ENCODE results near the gene PPM1F. TPM values are rescaled to one million over a fixed set of nuclear protein-coding genes. Genes with fewer than 3 reads are reported as not detected.

The PPM1F gene
- polyA plus RNA-seq, 2 of the 4 experiments (the other 2 are of a cell fraction), result 11.0 to 14.2 TPM

- H3K4me1 ChIP-seq, result peaks cover 9% of the 10 kb centered on the region; the same call in 1 of the 3 replicates
- WGBS (ENCODE audit: missing lambda C conversion rate), result 84% methylated on average over 11 of the region's 11 CpGs
- ATAC-seq, result no peak
These were observed 26.1 kb upstream of the PPM1F start for GRCh38 chr22:21978564-21979386.

More at GRCh38 chr22:21978564-21979386, 26.1 kb upstream of the PPM1F start:
- FAIRE-seq, result no peak
- TF ChIP-seq ATOH8 (CRISPR knock-in tag; IDR thresholded peaks at IDR 0.05; ENCODE audit: low read depth), result no peak
- no peak for TF ChIP-seq REST (IDR thresholded peaks at IDR 0.05)
- TF ChIP-seq HMGXB4 (CRISPR knock-in tag; IDR thresholded peaks at IDR 0.05; ENCODE audit: borderline replicate concordance), result no peak
- TF ChIP-seq ESRRA (IDR thresholded peaks at IDR 0.05; ENCODE audit: borderline replicate concordance, low read length), result no peak
- no peak for TF ChIP-seq TFCP2L1 (CRISPR knock-in tag; IDR thresholded peaks at IDR 0.05)
- TF ChIP-seq CHD4 (IDR thresholded peaks at IDR 0.05; ENCODE audit: borderline replicate concordance), result no peak
- no peak for TF ChIP-seq CTCF (IDR thresholded peaks at IDR 0.05)
- TF ChIP-seq HOXB13 (CRISPR knock-in tag; IDR thresholded peaks at IDR 0.05; ENCODE audit: low read depth), result no peak
- TF ChIP-seq RARB (CRISPR knock-in tag; IDR thresholded peaks at IDR 0.05), result no peak
- no peak for TF ChIP-seq RAD21 (conservative IDR thresholded peaks at IDR 0.05 in 1 of 2, IDR thresholded peaks at IDR 0.05 in 1 of 2)
- no peak for TF ChIP-seq NR3C1 (IDR thresholded peaks at IDR 0.05)
- TF ChIP-seq USF2 (IDR thresholded peaks at IDR 0.05), result no peak
- TF ChIP-seq ELK1 (IDR thresholded peaks at IDR 0.05; ENCODE audit: low read depth, low read length), result no peak
- no peak for TF ChIP-seq ZNF302 (CRISPR knock-in tag; IDR thresholded peaks at IDR 0.05)
- TF ChIP-seq PHF8 (IDR thresholded peaks at IDR 0.05; ENCODE audit: borderline replicate concordance, low read depth), result no peak
- no peak for TF ChIP-seq EHF (CRISPR knock-in tag; IDR thresholded peaks at IDR 0.05)
- no peak for TF ChIP-seq BHLHE40 (IDR thresholded peaks at IDR 0.05; ENCODE audit: low read depth, low read length)
- no peak for TF ChIP-seq EHMT2 (IDR thresholded peaks at IDR 0.05; ENCODE audit: low read depth)
- POLR2A ChIA-PET, result no interaction called here
- CTCF ChIA-PET, result interaction anchor here (1.2 to 1.7 kb wide), 2 partner anchors 14 to 40 kb away, joined by 3 to 4 read pairs; no protein-coding TSS in a partner anchor
- H3K27ac ChIP-seq, result no peak overlapping the region
- no peak for DNase-seq (ENCODE audit: low read depth in 1 of 2, low spot score in 1 of 2)
- H3K9me3 ChIP-seq, result no peaks in the 10 kb centered on the region
- no peak overlapping the region for H3K4me2 ChIP-seq
- H3K4me3 ChIP-seq, result no peak overlapping the region
